Trophoblast cell (in vitro differentiated cells and primary cell): ENCODE data around the gene L3MBTL3.
A peak's percentile ranks its signal among the peaks of the same experiment; 100 is the strongest.

Experiments used
- DNase-seq, 2 donors: peaks; one replicate each; pipeline ENCODE4 v3.0.0-alpha.2; 2016
- H2AFZ ChIP-seq: 2 replicates; pipeline ENCODE4 v1.6.1; 2013; ENCODE audit warnings: low read length, moderate library complexity, mild to moderate bottlenecking; ENCODE audit not compliant: insufficient read depth, poor library complexity
- H2AK5ac ChIP-seq: 2 replicates; pipeline ENCODE4 v1.6.1; 2013; ENCODE audit warnings: mild to moderate bottlenecking, low read length
- H2BK120ac ChIP-seq: 2 replicates; pipeline ENCODE4 v1.6.1; 2013; ENCODE audit warnings: low read length, mild to moderate bottlenecking, moderate library complexity; ENCODE audit not compliant: insufficient read depth, poor library complexity
- H2BK12ac ChIP-seq: 2 replicates; pipeline ENCODE4 v1.6.1; 2013; ENCODE audit warnings: mild to moderate bottlenecking, low read length, moderate library complexity
- H2BK5ac ChIP-seq: 2 replicates; pipeline ENCODE4 v1.6.1; 2013; ENCODE audit warnings: low read length, low read depth, moderate library complexity, mild to moderate bottlenecking; ENCODE audit not compliant: poor library complexity
- H3K14ac ChIP-seq: 2 replicates; pipeline ENCODE4 v1.6.1; 2013; ENCODE audit warnings: mild to moderate bottlenecking, low read length
- H3K18ac ChIP-seq: 2 replicates; pipeline ENCODE4 v1.6.1; 2013; ENCODE audit warnings: mild to moderate bottlenecking, low read length
- H3K23ac ChIP-seq: 2 replicates; pipeline ENCODE4 v1.6.1; 2013; ENCODE audit warnings: low read length
- H3K27ac ChIP-seq: 2 replicates; pipeline ENCODE4 v1.5.1; 2013; ENCODE audit warnings: low read depth, mild to moderate bottlenecking, inconsistent platforms, low read length, moderate library complexity
- H3K27me3 ChIP-seq: 2 replicates; pipeline ENCODE4 v1.6.1; 2013; ENCODE audit warnings: inconsistent platforms, mild to moderate bottlenecking, low read length, moderate library complexity; ENCODE audit not compliant: insufficient read depth
- H3K36me3 ChIP-seq, 2 experiments: 1 replicate in 1 of 2; 2 replicates in 1 of 2; pipeline ENCODE4 v1.6.1; 2013; ENCODE audit warnings: low read length in 2 of 2, mild to moderate bottlenecking in 2 of 2, moderate library complexity in 1 of 2; ENCODE audit not compliant: insufficient read depth in 2 of 2, control insufficient read depth in 1 of 2
- H3K4ac ChIP-seq: 2 replicates; pipeline ENCODE4 v1.6.1; 2013; ENCODE audit warnings: low read depth, mild to moderate bottlenecking, low read length, moderate library complexity
- H3K4me1 ChIP-seq, 2 experiments: 1 replicate in 1 of 2; 2 replicates in 1 of 2; pipeline ENCODE4 v1.6.1; 2013; ENCODE audit warnings: low read length in 2 of 2, mild to moderate bottlenecking in 2 of 2, moderate library complexity in 1 of 2; ENCODE audit not compliant: insufficient read depth in 2 of 2, control insufficient read depth in 1 of 2
- H3K4me2 ChIP-seq: 2 replicates; pipeline ENCODE4 v1.6.1; 2013; ENCODE audit warnings: inconsistent platforms, mild to moderate bottlenecking, low read length, moderate library complexity
- H3K4me3 ChIP-seq: 2 replicates; pipeline ENCODE4 v1.5.1; 2013; ENCODE audit warnings: mild to moderate bottlenecking, low read depth, low read length, inconsistent platforms
- H3K79me1 ChIP-seq: one replicate; pipeline ENCODE4 v1.6.1; 2013; ENCODE audit warnings: low read length
- H3K79me2 ChIP-seq: 2 replicates; pipeline ENCODE4 v1.6.1; 2013; ENCODE audit warnings: low read length, mild to moderate bottlenecking; ENCODE audit not compliant: control insufficient read depth, insufficient read depth, poor library complexity
- H3K9ac ChIP-seq: 2 replicates; pipeline ENCODE4 v1.6.1; 2013; ENCODE audit warnings: mild to moderate bottlenecking, low read length
- H3K9me3 ChIP-seq: 2 replicates; pipeline ENCODE4 v1.6.1; 2013; ENCODE audit warnings: low read depth, mild to moderate bottlenecking, control low read depth, inconsistent platforms, low read length; ENCODE audit not compliant: insufficient read depth
- H4K12ac ChIP-seq: 2 replicates; pipeline ENCODE4 v1.6.1; 2013; ENCODE audit warnings: low read depth, mild to moderate bottlenecking, low read length, moderate library complexity
- H4K8ac ChIP-seq: 2 replicates; pipeline ENCODE4 v1.6.1; 2013; ENCODE audit warnings: low read depth, mild to moderate bottlenecking, low read length, moderate library complexity
- H4K91ac ChIP-seq: one replicate; pipeline ENCODE4 v1.6.1; 2013; ENCODE audit warnings: low read depth, mild to moderate bottlenecking, low read length, moderate library complexity
- whole genome bisulfite sequencing: extraction: QIAGEN DNeasy Blood & Tissue Kit; methylation state at CpG from one replicate; pipeline ENCODE4 v1.1.7; 2013; ENCODE audit warnings: missing lambda C conversion rate; ENCODE audit not compliant: insufficient read length, insufficient coverage; ENCODE audit errors: extremely low coverage; 5-methylcytosine and 5-hydroxymethylcytosine counted together

L3MBTL3 gene

GRCh38 chr6:130107710-130108109 lies 89.3 kb downstream of the L3MBTL3 start:
- H2AFZ ChIP-seq: no peak overlapping the region
- no peak overlapping the region for H4K91ac ChIP-seq
- WGBS: no CpG with 5 or more reads among the region's 1 CpG

GRCh38 chr6:130111031-130111430 lies 92.7 kb downstream of the L3MBTL3 start:
- H4K12ac ChIP-seq: no peak overlapping the region
- no CpG with 5 or more reads among the region's 1 CpG for whole genome bisulfite sequencing

More at GRCh38 chr6:130107710-130108109, 89.3 kb downstream of the L3MBTL3 start:
- Histone ChIP-seq H3K27me3 (no peaks in the 10 kb centered on the region), H3K14ac (no peak overlapping the region), H3K4ac (no peak overlapping the region), H3K9me3 (no peaks in the 10 kb centered on the region), H4K12ac (no peak overlapping the region), H3K9ac (no peak overlapping the region), H3K18ac (no peak overlapping the region), H3K79me2 (no peaks in the 10 kb centered on the region), H3K4me3 (no peak overlapping the region), H2AK5ac (no peak overlapping the region), H4K8ac (no peak overlapping the region), H3K4me1 (no peaks in the 10 kb centered on the region), H2BK12ac (no peak overlapping the region), H3K27ac (no peak overlapping the region), H2BK120ac (no peak overlapping the region), H3K36me3 (no peaks in the 10 kb centered on the region), H3K79me1 (no peaks in the 10 kb centered on the region), H3K23ac (no peak overlapping the region), H2BK5ac (no peak overlapping the region), H3K4me2 (no peak overlapping the region)
- no peak for DNase-seq

GRCh38 chr6:130113201-130113710 lies 94.9 kb downstream of the L3MBTL3 start:
- Histone ChIP-seq H3K4me2 (no peak overlapping the region), H3K18ac (no peak overlapping the region), H3K14ac (no peak overlapping the region), H3K36me3 (no peaks in the 10 kb centered on the region), H4K12ac (no peak overlapping the region), H2BK5ac (no peak overlapping the region), H3K27me3 (no peaks in the 10 kb centered on the region), H2BK12ac (no peak overlapping the region), H4K91ac (no peak overlapping the region), H3K9me3 (no peaks in the 10 kb centered on the region), H3K4me3 (no peak overlapping the region), H3K4me1 (no peaks in the 10 kb centered on the region), H2AFZ (no peak overlapping the region), H2BK120ac (no peak overlapping the region), H3K27ac (no peak overlapping the region), H3K79me2 (no peaks in the 10 kb centered on the region), H3K79me1 (no peaks in the 10 kb centered on the region), H3K23ac (no peak overlapping the region), H2AK5ac (no peak overlapping the region), H4K8ac (no peak overlapping the region), H3K4ac (no peak overlapping the region), H3K9ac (no peak overlapping the region)
- DNase-seq: no peak
- no CpG with 5 or more reads among the region's 2 CpGs for WGBS

More at GRCh38 chr6:130111031-130111430, 92.7 kb downstream of the L3MBTL3 start:
- no peak overlapping the region for H3K4me2 ChIP-seq
- H2BK5ac ChIP-seq: no peak overlapping the region
- H3K4me1 ChIP-seq: no peaks in the 10 kb centered on the region
- H3K18ac ChIP-seq: no peak overlapping the region
- no peak overlapping the region for H2AK5ac ChIP-seq
- no peak overlapping the region for H3K4ac ChIP-seq
- H3K27me3 ChIP-seq: no peaks in the 10 kb centered on the region
- H2BK120ac ChIP-seq: no peak overlapping the region
- no peaks in the 10 kb centered on the region for H3K36me3 ChIP-seq
- no peak overlapping the region for H3K27ac ChIP-seq
- H3K9me3 ChIP-seq: no peaks in the 10 kb centered on the region
- H3K9ac ChIP-seq: no peak overlapping the region
- no peak overlapping the region for H4K91ac ChIP-seq
- DNase-seq: no peak
- H4K8ac ChIP-seq: no peak overlapping the region
- no peaks in the 10 kb centered on the region for H3K79me1 ChIP-seq
- H3K23ac ChIP-seq: no peak overlapping the region
- H2BK12ac ChIP-seq: no peak overlapping the region
- no peak overlapping the region for H3K14ac ChIP-seq
- H3K79me2 ChIP-seq: no peaks in the 10 kb centered on the region
- H2AFZ ChIP-seq: no peak overlapping the region
- no peak overlapping the region for H3K4me3 ChIP-seq

- no peak overlapping the region for H3K14ac ChIP-seq
- no peak overlapping the region for H4K8ac ChIP-seq
- H2BK120ac ChIP-seq: no peak overlapping the region
- no peak overlapping the region for H3K4ac ChIP-seq
- no peaks in the 10 kb centered on the region for H3K79me2 ChIP-seq
- no peak overlapping the region for H3K23ac ChIP-seq
- no peak overlapping the region for H4K91ac ChIP-seq
- no peak overlapping the region for H3K9ac ChIP-seq
- H3K4me3 ChIP-seq: no peak overlapping the region
- no peak overlapping the region for H2AFZ ChIP-seq
- H2AK5ac ChIP-seq: no peak overlapping the region
- no peaks in the 10 kb centered on the region for H3K79me1 ChIP-seq
- H3K18ac ChIP-seq: no peak overlapping the region
- no peak overlapping the region for H3K27ac ChIP-seq
- no peak overlapping the region for H3K4me2 ChIP-seq
- no peak overlapping the region for H2BK12ac ChIP-seq
- H3K4me1 ChIP-seq: no peaks in the 10 kb centered on the region
- no peak overlapping the region for H2BK5ac ChIP-seq
- no peaks in the 10 kb centered on the region for H3K36me3 ChIP-seq
- no CpG with 5 or more reads among the region's 6 CpGs for WGBS
- no peaks in the 10 kb centered on the region for H3K9me3 ChIP-seq
- H4K12ac ChIP-seq: no peak overlapping the region
- H3K27me3 ChIP-seq: no peaks in the 10 kb centered on the region
- peak in 1 of 2 donors; percentile 42 for DNase-seq
These were observed 96.7 kb downstream of the L3MBTL3 start for GRCh38 chr6:130115036-130115435.
